A673 (cell line): ENCODE measurements around the gene FBXO10. TPM values are rescaled to one million over a fixed set of nuclear protein-coding genes. Genes with fewer than 3 reads are reported as not detected.
A peak's percentile ranks its signal among the peaks of the same experiment; 100 is the strongest.
"Not testable (repeated sequence)": the region's sequence is repeated elsewhere in the genome, so short reads cannot be mapped to it uniquely, and the experiment has no call there.

Source experiments
- BruUV-seq: library from RNA; stranded (reverse); fragments of 400-500 nt; replicated peaks from 2 replicates; lab custom pipeline; 2021; lab: Mats Ljungman, UMichigan
- CTCF ChIA-PET: fragments of 300-600 bp; sonication (Branson Sonifier 250); formaldehyde crosslinking; loops from one replicate; lab custom pipeline; 2022; ENCODE audit warnings: antibody characterized with exemption; lab: Charles Lee
- POLR2A ChIA-PET: fragments of 300-600 bp; sonication (Branson Sonifier 250); formaldehyde crosslinking; loops from one replicate; lab custom pipeline; 2022; ENCODE audit warnings: antibody characterized with exemption; ENCODE audit not compliant: low non-redundant PET; lab: Charles Lee
- DNase-seq: peaks from one replicate; pipeline ENCODE4 v3.0.0-alpha.2; 2015; ENCODE audit warnings: low spot score
- H3K27ac ChIP-seq: fragments of 200-600 bp; sonication (generic); 2 replicates; pipeline ENCODE4 v1.5.1; 2016; ENCODE audit warnings: mixed run types, low read depth, mild to moderate bottlenecking, mixed read lengths, antibody characterized with exemption, low read length; ENCODE audit not compliant: poor library complexity, severe bottlenecking
- H3K27me3 ChIP-seq: fragments of 200-600 bp; sonication (generic); replicated peaks from 2 replicates; pipeline ENCODE4 v1.6.1; 2017; ENCODE audit warnings: mixed run types, low read depth, mild to moderate bottlenecking, mixed read lengths, antibody characterized with exemption, low read length; ENCODE audit not compliant: insufficient read depth, poor library complexity
- H3K36me3 ChIP-seq: fragments of 200-600 bp; sonication (generic); 2 replicates; pipeline ENCODE4 v1.6.1; 2016; ENCODE audit warnings: mixed run types, mild to moderate bottlenecking, mixed read lengths, antibody characterized with exemption, low read length; ENCODE audit not compliant: insufficient read depth, poor library complexity, severe bottlenecking
- H3K4me1 ChIP-seq: fragments of 200-600 bp; sonication (generic); 2 replicates; pipeline ENCODE4 v1.6.1; 2017; ENCODE audit warnings: mixed run types, mild to moderate bottlenecking, mixed read lengths, antibody characterized with exemption, low read length; ENCODE audit not compliant: insufficient read depth, poor library complexity, severe bottlenecking
- H3K4me3 ChIP-seq: fragments of 200-600 bp; sonication (generic); 2 replicates; pipeline ENCODE4 v1.5.1; 2016; ENCODE audit warnings: low read depth, mixed run types, mild to moderate bottlenecking, mixed read lengths, low read length; ENCODE audit not compliant: poor library complexity, severe bottlenecking
- H3K9me3 ChIP-seq: fragments of 200-600 bp; sonication (generic); 2 replicates; pipeline ENCODE4 v1.6.1; 2016; ENCODE audit warnings: mixed run types, low read depth, mild to moderate bottlenecking, mixed read lengths, antibody characterized with exemption, low read length; ENCODE audit not compliant: poor library complexity, severe bottlenecking
- EZH2 ChIP-seq: fragments of 200-600 bp; sonication (generic); IDR thresholded peaks from 2 replicates; pipeline ENCODE4 v1.6.1; 2017; ENCODE audit warnings: borderline replicate concordance, low read depth, mild to moderate bottlenecking, mixed read lengths, antibody characterized with exemption, low read length; ENCODE audit not compliant: poor library complexity, severe bottlenecking
- intact Hi-C: fragments of 100-400 bp; cut with micrococcal nuclease; formaldehyde crosslinking; loops from one replicate; pipeline ENCODE4 v1.10.0; 2022; ENCODE audit not compliant: unreplicated experiment
- total RNA-seq: library from RNA; stranded (reverse); gene quantifications from 2 replicates; pipeline ENCODE4 v1.2.3, GENCODE V29; 2021
- TF ChIP-seq, protein P1 (sequence below): fragments of 300-800, 200-600 bp; sonication (generic); conservative IDR thresholded peaks from 2 replicates; pipeline ENCODE4 v1.5.1; 2017; ENCODE audit warnings: low read depth, mild to moderate bottlenecking, antibody characterized with exemption, low read length, moderate library complexity, mixed read lengths

FBXO10 gene
- total RNA-seq, 1 experiment from 2014 or later = 14.5 TPM

DNA sequence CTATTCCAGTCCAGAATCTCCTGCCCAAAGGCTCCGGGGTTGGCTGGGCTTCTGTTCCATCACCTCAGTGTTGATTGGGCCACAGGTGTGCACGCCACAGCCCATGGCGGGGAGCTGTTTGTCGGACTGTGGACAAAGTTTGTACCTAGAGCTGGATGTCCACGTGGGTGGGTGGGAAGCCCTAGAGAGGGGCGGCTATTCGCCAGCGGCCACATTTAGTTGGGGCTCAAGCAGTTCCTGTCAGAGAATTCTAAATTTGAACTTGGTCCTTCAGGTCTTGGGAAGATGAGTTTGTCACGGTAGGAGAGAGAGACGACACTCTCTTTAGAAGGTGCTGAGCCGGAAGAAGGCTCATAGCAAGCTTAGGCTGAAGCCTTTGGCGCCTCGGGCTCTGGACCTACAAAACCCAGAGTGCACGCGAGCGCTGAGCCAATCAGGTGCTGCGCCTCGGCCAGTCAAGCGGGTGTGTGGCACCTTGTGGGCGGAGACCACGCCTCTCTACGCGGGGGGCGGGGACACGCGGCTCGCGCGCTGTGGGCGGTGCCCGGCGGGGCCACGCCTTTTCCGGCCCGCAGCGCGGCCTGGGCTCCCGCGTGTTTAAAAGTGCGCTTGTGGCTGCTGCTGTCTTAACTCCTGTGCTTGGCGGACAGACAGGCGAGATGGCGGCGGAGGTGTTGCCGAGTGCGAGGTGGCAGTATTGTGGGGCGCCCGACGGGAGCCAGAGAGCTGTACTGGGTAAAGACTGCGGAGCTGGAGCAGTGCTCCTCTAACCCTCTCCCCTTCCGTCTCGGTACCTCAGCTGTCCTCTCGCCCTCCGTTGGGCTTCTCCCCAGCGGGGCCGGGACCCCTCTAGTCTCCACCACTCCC is 90.6 kb downstream of the FBXO10 start, which contains the start of gene POLR1E:
Gene POLR1E, plus strand, starts transcription at position 560 of the 867 bp plus-strand sequence. Its CDS starts 100 bp downstream, at position 660.
- Histone ChIP-seq H3K4me1 (peaks cover 21% of the 10 kb centered on the region), H3K9me3 (no peaks in the 10 kb centered on the region), H3K36me3 (peaks cover 36% of the 10 kb centered on the region), H3K27me3 (no peaks in the 10 kb centered on the region), H3K27ac (peak within 1 kb of the TSS; percentile 83), H3K4me3 (peak within 1 kb of the TSS; percentile 76)
- TF ChIP-seq EZH2 = no peak
- TF ChIP-seq, protein P1, sequence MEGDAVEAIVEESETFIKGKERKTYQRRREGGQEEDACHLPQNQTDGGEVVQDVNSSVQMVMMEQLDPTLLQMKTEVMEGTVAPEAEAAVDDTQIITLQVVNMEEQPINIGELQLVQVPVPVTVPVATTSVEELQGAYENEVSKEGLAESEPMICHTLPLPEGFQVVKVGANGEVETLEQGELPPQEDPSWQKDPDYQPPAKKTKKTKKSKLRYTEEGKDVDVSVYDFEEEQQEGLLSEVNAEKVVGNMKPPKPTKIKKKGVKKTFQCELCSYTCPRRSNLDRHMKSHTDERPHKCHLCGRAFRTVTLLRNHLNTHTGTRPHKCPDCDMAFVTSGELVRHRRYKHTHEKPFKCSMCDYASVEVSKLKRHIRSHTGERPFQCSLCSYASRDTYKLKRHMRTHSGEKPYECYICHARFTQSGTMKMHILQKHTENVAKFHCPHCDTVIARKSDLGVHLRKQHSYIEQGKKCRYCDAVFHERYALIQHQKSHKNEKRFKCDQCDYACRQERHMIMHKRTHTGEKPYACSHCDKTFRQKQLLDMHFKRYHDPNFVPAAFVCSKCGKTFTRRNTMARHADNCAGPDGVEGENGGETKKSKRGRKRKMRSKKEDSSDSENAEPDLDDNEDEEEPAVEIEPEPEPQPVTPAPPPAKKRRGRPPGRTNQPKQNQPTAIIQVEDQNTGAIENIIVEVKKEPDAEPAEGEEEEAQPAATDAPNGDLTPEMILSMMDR = no peak
- CTCF ChIA-PET = no interaction called here
- peak; percentile 96 for DNase-seq
- POLR2A ChIA-PET = interaction anchor here (0.7 kb wide), 1 partner anchor 315 kb away, joined by 3 read pairs; no protein-coding TSS in a partner anchor
- intact Hi-C loops = loop anchor here (10.0 kb wide), 3 partner anchors 99 to 919 kb away; no protein-coding TSS in a partner anchor
- BruUV-seq = no TSS peak

DNA sequence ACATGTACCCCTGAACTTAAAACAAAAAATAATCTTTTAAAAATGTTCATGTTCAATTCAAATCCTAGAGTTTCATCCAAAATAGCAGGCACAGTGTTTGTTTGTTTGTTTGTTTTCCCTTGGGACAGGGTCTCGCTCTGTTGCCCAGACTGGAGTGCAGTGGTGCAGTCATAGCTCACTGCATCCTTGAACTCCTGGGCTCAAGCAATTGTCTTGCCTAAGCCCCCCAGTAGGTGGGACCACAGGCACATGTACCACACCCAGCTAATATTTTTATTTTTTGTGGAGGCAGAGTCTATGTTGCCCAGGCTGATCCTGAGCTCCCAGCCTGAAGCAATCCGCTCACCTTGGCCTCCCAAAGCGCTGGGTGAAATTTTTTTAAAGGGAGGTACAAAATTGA is 95.4 kb downstream of the FBXO10 start:
- Histone ChIP-seq H3K27ac (no peak overlapping the region), H3K9me3 (no peaks in the 10 kb centered on the region), H3K36me3 (no peaks in the 10 kb centered on the region), H3K4me3 (no peak overlapping the region), H3K27me3 (no peaks in the 10 kb centered on the region), H3K4me1 (peaks cover 13% of the 10 kb centered on the region)
- ChIA-PET POLR2A (no interaction called here), CTCF (no interaction called here)
- no peak for DNase-seq
- intact Hi-C loops = loop anchor here (5.0 to 10.0 kb wide), 5 partner anchors 47 to 924 kb away; no protein-coding TSS in a partner anchor
- no peak for TF ChIP-seq EZH2
- TF ChIP-seq, protein P1 = no peak
- BruUV-seq = no TSS peak

DNA sequence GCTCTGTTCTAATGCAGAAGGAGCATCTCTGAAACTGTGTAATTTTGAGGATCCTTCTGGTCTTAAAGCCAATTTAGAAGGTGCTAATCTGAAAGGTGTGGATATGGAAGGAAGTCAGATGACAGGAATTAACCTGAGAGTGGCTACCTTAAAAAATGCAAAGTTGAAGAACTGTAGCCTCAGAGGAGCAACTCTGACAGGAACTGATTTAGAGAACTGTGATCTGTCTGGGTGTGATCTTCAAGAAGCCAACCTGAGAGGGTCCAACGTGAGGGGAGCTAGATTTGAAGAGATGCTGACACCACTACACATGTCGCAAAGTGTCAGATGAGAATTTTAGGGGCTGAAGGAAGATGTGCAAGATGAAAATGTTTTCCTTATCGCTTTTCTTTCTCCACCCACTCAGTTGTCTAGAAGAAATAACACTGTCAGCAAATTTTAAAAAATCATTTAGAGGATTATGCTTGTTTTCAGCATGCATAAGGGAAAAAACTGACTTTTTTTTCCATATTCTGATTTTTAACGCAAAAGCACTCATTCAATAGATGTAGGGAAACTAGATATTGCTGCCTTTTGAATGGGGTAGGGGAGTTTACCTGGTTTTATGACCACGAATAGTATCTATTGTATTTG is 98.1 kb downstream of the FBXO10 start:
- H3K4me1 ChIP-seq, BruUV-seq, H3K36me3 ChIP-seq, H3K27ac ChIP-seq, DNase-seq, H3K27me3 ChIP-seq, intact Hi-C loops, POLR2A ChIA-PET, H3K4me3 ChIP-seq, CTCF ChIA-PET: not testable (repeated sequence)
- peaks cover 11% of the 10 kb centered on the region for H3K9me3 ChIP-seq

DNA sequence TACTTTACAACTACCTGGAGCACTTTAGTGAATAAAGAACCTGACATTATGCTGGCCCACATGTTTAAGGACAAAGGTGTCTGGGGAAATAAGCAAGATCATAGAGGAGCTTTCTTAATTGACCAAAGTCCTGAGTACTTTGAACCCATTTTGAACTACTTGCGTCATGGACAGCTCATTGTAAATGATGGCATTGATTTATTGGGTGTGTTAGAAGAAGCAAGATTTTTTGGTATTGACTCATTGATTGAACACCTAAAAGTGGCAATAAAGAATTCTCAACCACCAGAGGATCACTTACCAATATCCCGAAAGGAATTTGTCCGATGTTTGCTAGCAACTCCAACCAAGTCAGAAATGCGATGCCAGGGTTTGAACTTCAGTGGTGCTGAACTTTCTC is 98.7 kb downstream of the FBXO10 start:
- POLR2A ChIA-PET, intact Hi-C loops, H3K36me3 ChIP-seq, H3K4me3 ChIP-seq, BruUV-seq, DNase-seq, CTCF ChIA-PET, H3K27ac ChIP-seq, H3K27me3 ChIP-seq: not testable (repeated sequence)
- H3K9me3 ChIP-seq = peaks cover 11% of the 10 kb centered on the region
- H3K4me1 ChIP-seq = peaks cover 14% of the 10 kb centered on the region
